ENCODE measurements around the gene XRN1. TPM values are rescaled to one million over a fixed set of nuclear protein-coding genes. Genes with fewer than 3 reads are reported as not detected.

XRN1 gene
- total RNA-seq, result 55.0 and 63.0 TPM in 2 replicates

- DNase-seq (peak; percentile 96), ATAC-seq (ENCODE audit: low read depth) (peak; percentile 97)
- no peak for TF ChIP-seq CTCF (IDR thresholded peaks at IDR 0.05)
- Mint-ChIP-seq H3K27ac (peak within 1 kb of the TSS; percentile 98), H3K4me3 (peak within 1 kb of the TSS; percentile 97), H3K9me3 (no peaks in the 10 kb centered on the region), H3K36me3 (ENCODE audit: low read depth) (peaks cover 46% of the 10 kb centered on the region), H3K4me1 (peaks cover 44% of the 10 kb centered on the region), H3K27me3 (no peaks in the 10 kb centered on the region)
- ChIA-PET CTCF (no interaction called here), POLR2A (interaction anchor here (0.6 to 2.3 kb wide), 6 partner anchors 130 to 1136 kb away, joined by 3 to 14 read pairs (median 6); partner anchors contain the start of genes ATR, RNF7 and U2SURP)
- intact Hi-C loops (cut with micrococcal nuclease), result loop anchor here (1.0 to 5.0 kb wide), 11 partner anchors 130 to 1524 kb away; partner anchors contain the start of genes ATP1B3, ATR, DIPK2A and GK5
Observed at GRCh38 chr3:142447852-142448823, at the start of gene XRN1. XRN1 (minus strand) TSS chr3:142448037; CDS start chr3:142447944, 93 bp downstream.

GRCh38 chr3:142495103-142495502 is 47.3 kb upstream of the XRN1 start:
- Mint-ChIP-seq H3K27ac (no peak overlapping the region), H3K9me3 (no peaks in the 10 kb centered on the region), H3K27me3 (no peaks in the 10 kb centered on the region), H3K4me1 (peaks cover 4% of the 10 kb centered on the region), H3K4me3 (no peak overlapping the region), H3K36me3 (ENCODE audit: low read depth) (peaks cover 79% of the 10 kb centered on the region)
- CTCF ChIA-PET, result no interaction called here
- no peak for TF ChIP-seq CTCF (IDR thresholded peaks at IDR 0.05)
- ATAC-seq (ENCODE audit: low read depth) (no peak), DNase-seq (no peak)
- POLR2A ChIA-PET, result no interaction called here
- intact Hi-C loops (cut with micrococcal nuclease), result no loop called here

GRCh38 chr3:142492184-142492583 is 44.3 kb upstream of the XRN1 start:
- H3K27me3 Mint-ChIP-seq, result no peaks in the 10 kb centered on the region
- no peak for ATAC-seq (ENCODE audit: low read depth)
- peaks cover 86% of the 10 kb centered on the region for H3K36me3 Mint-ChIP-seq (ENCODE audit: low read depth)
- intact Hi-C loops (cut with micrococcal nuclease), result no loop called here
- no peaks in the 10 kb centered on the region for H3K9me3 Mint-ChIP-seq
- POLR2A ChIA-PET, result no interaction called here
- TF ChIP-seq CTCF (IDR thresholded peaks at IDR 0.05), result no peak
- CTCF ChIA-PET, result no interaction called here
- no peaks in the 10 kb centered on the region for H3K4me1 Mint-ChIP-seq
- no peak overlapping the region for H3K4me3 Mint-ChIP-seq
- H3K27ac Mint-ChIP-seq, result no peak overlapping the region
- DNase-seq, result no peak

- Mint-ChIP-seq H3K4me1 (no peaks in the 10 kb centered on the region), H3K27me3 (no peaks in the 10 kb centered on the region), H3K4me3 (no peak overlapping the region), H3K27ac (no peak overlapping the region), H3K9me3 (no peaks in the 10 kb centered on the region), H3K36me3 (ENCODE audit: low read depth) (peaks cover 82% of the 10 kb centered on the region)
- POLR2A ChIA-PET, result no interaction called here
- intact Hi-C loops (cut with micrococcal nuclease), result no loop called here
- DNase-seq (no peak), ATAC-seq (ENCODE audit: low read depth) (no peak)
- TF ChIP-seq CTCF (IDR thresholded peaks at IDR 0.05), result no peak
- CTCF ChIA-PET, result no interaction called here
Observed at GRCh38 chr3:142489572-142490323, 41.9 kb upstream of the XRN1 start.

GRCh38 chr3:142484912-142485435 is 37.1 kb upstream of the XRN1 start:
- no peak for TF ChIP-seq CTCF (IDR thresholded peaks at IDR 0.05)
- intact Hi-C loops (cut with micrococcal nuclease), result no loop called here
- Mint-ChIP-seq H3K27ac (no peak overlapping the region), H3K4me1 (no peaks in the 10 kb centered on the region), H3K9me3 (peaks cover 2% of the 10 kb centered on the region), H3K4me3 (no peak overlapping the region), H3K27me3 (no peaks in the 10 kb centered on the region), H3K36me3 (ENCODE audit: low read depth) (peaks cover 81% of the 10 kb centered on the region)
- no peak for DNase-seq
- ChIA-PET POLR2A (no interaction called here), CTCF (no interaction called here)
- no peak for ATAC-seq (ENCODE audit: low read depth)

Data from activated B cell treated with CpG ODN at 0.5 μM for 24 hours (primary cell).